Esophagus muscularis mucosa (tissue), 4 donors: ENCODE measurements around the gene LAG3. TPM values are rescaled to one million over a fixed set of nuclear protein-coding genes. Genes with fewer than 3 reads are reported as not detected.

Experiments used
- DNase-seq: peaks from one replicate; pipeline ENCODE4 v3.0.0-alpha.2; 2017; ENCODE audit errors: extremely low spot score
- H3K27ac ChIP-seq, 4 donors: fragments of 200-600 bp; sonication (generic); replicated peaks in 1 of 4; 1 replicate in 3 of 4; 2 replicates in 1 of 4; pipeline ENCODE4 v1.5.1; 2016 to 2019; ENCODE audit warnings: mild to moderate bottlenecking in 1 of 4
- H3K27me3 ChIP-seq, 4 donors: fragments of 200-600 bp; sonication (generic); one replicate each; pipeline versions ENCODE4 v1.5.1 to v1.6.0; 2016 to 2019
- H3K36me3 ChIP-seq, 4 donors: fragments of 200-600 bp; sonication (generic); one replicate each; pipeline ENCODE4 v1.5.1; 2016 to 2019
- H3K4me1 ChIP-seq, 4 donors: fragments of 200-600 bp; sonication (generic); one replicate each; pipeline ENCODE4 v1.5.1; 2016 to 2019
- H3K4me3 ChIP-seq, 4 donors: fragments of 200-600 bp; sonication (generic); 1 replicate in 2 of 4; 2 replicates in 2 of 4; pipeline ENCODE4 v1.5.1; 2016 to 2019; ENCODE audit warnings: mild to moderate bottlenecking in 4 of 4, moderate library complexity in 1 of 4
- H3K9me3 ChIP-seq, 4 donors: fragments of 200-600 bp; sonication (generic); 1 replicate in 3 of 4; 2 replicates in 1 of 4; pipeline ENCODE4 v1.5.1; 2016 to 2019
- CTCF ChIP-seq, 3 experiments: fragments of 200-600 bp in 2 of 3; fragments of 450-650 bp in 1 of 3; sonication (generic) in 2 of 3; IDR thresholded peaks; one replicate each; pipeline ENCODE4 v1.5.1; 2017 to 2019; ENCODE audit warnings: antibody characterized with exemption in 3 of 3, mild to moderate bottlenecking in 2 of 3, moderate library complexity in 1 of 3
- EP300 ChIP-seq: sonication (generic); formaldehyde crosslinking; IDR thresholded peaks from one replicate; pipeline ENCODE4 v1.6.1; 2017; ENCODE audit warnings: antibody characterized with exemption
- POLR2A ChIP-seq: fragments of 450-650 bp; IDR thresholded peaks from one replicate; pipeline ENCODE4 v1.6.1; 2017; ENCODE audit warnings: antibody characterized with exemption, moderate library complexity, mild to moderate bottlenecking, low read depth
- POLR2AphosphoS5 ChIP-seq, 2 donors: sonication (generic); formaldehyde crosslinking; IDR thresholded peaks; one replicate each; pipeline ENCODE4 v1.6.1; 2017; ENCODE audit warnings: antibody characterized with exemption in 2 of 2
- WGBS: methylation state at CpG from one replicate; pipeline ENCODE4 v1.1.5; 2018; 5-methylcytosine and 5-hydroxymethylcytosine counted together
- intact Hi-C: fragments of 100-400 bp; cut with DNase I; formaldehyde crosslinking; loops from one replicate; pipeline ENCODE4 v1.15.1; 2023
- total RNA-seq, 4 donors: library from RNA; depleted of rRNA; stranded (reverse); fragments of >200 nt; gene quantifications; one replicate each; pipeline versions ENCODE4 v1.1.0 to v1.2.1, GENCODE V29; 2016

LAG3 gene
- total RNA-seq, 4 donors from 2014 or later: 1.7 to 4.0 (median 2.9) TPM

- peaks cover 0 to 38% (median 5%) of the 10 kb centered on the region in 4 donors for H3K27me3 ChIP-seq
- H3K9me3 ChIP-seq: no peaks in the 10 kb centered on the region
- intact Hi-C loops: no loop called here
- peak within 1 kb of the TSS; percentile 55 to 77 (median 69) for H3K27ac ChIP-seq
- H3K36me3 ChIP-seq: no peaks in the 10 kb centered on the region
- peaks cover 13 to 47% (median 41%) of the 10 kb centered on the region in 4 donors for H3K4me1 ChIP-seq
- DNase-seq: no peak
- peak within 1 kb of the TSS; percentile 54 to 71 (median 58) for H3K4me3 ChIP-seq
- 3% methylated on average over 24 of the region's 28 CpGs for WGBS
- TF ChIP-seq POLR2A: no peak
- no peak for TF ChIP-seq POLR2AphosphoS5 (IDR thresholded peaks at IDR 0.05)
- TF ChIP-seq EP300: no peak
- TF ChIP-seq CTCF (IDR thresholded peaks at IDR 0.05): no peak
Observed at GRCh38 chr12:6821591-6822425, 49.5 kb downstream of the LAG3 start, which contains the start of gene GPR162. Gene GPR162 (plus strand): TSS chr12:6821821. CDS start chr12:6823899, 2,078 bp downstream.

- no peaks in the 10 kb centered on the region for H3K36me3 ChIP-seq
- peak overlapping the region; percentile 54 to 71 (median 58) for H3K4me3 ChIP-seq
- WGBS: 67% methylated on average over 7 of the region's 7 CpGs
- intact Hi-C loops: no loop called here
- peaks cover 20 to 55% (median 49%) of the 10 kb centered on the region in 4 donors for H3K4me1 ChIP-seq
- no peaks in the 10 kb centered on the region for H3K9me3 ChIP-seq
- H3K27ac ChIP-seq: no peak overlapping the region
- TF ChIP-seq POLR2A (no peak), EP300 (no peak), POLR2AphosphoS5 (IDR thresholded peaks at IDR 0.05) (no peak), CTCF (IDR thresholded peaks at IDR 0.05) (no peak)
- H3K27me3 ChIP-seq: peaks cover 0 to 38% (median 5%) of the 10 kb centered on the region in 4 donors
- DNase-seq: no peak
Observed at GRCh38 chr12:6822426-6823135, 50.3 kb downstream of the LAG3 start.

- WGBS: 65% methylated on average over 7 of the region's 12 CpGs
- Histone ChIP-seq H3K27ac (no peak overlapping the region), H3K4me3 (no peak overlapping the region), H3K27me3 (peaks cover 0 to 38% (median 5%) of the 10 kb centered on the region in 4 donors), H3K9me3 (no peaks in the 10 kb centered on the region), H3K36me3 (no peaks in the 10 kb centered on the region), H3K4me1 (peaks cover 25 to 62% (median 56%) of the 10 kb centered on the region in 4 donors)
- no peak for DNase-seq
- intact Hi-C loops: no loop called here
- no peak for TF ChIP-seq EP300
- TF ChIP-seq CTCF (IDR thresholded peaks at IDR 0.05): no peak
- no peak for TF ChIP-seq POLR2A
- TF ChIP-seq POLR2AphosphoS5 (IDR thresholded peaks at IDR 0.05): no peak
Observed at GRCh38 chr12:6823182-6824084, 51.1 kb downstream of the LAG3 start.

GRCh38 chr12:6824085-6824775 is 51.9 kb downstream of the LAG3 start:
- H3K9me3 ChIP-seq: no peaks in the 10 kb centered on the region
- no peaks in the 10 kb centered on the region for H3K36me3 ChIP-seq
- H3K4me3 ChIP-seq: no peak overlapping the region
- no peak overlapping the region for H3K27ac ChIP-seq
- intact Hi-C loops: no loop called here
- peaks cover 25 to 68% (median 61%) of the 10 kb centered on the region in 4 donors for H3K4me1 ChIP-seq
- 94% methylated on average over 36 of the region's 37 CpGs for WGBS
- DNase-seq: no peak
- TF ChIP-seq POLR2A: no peak
- no peak for TF ChIP-seq CTCF (IDR thresholded peaks at IDR 0.05)
- no peak for TF ChIP-seq POLR2AphosphoS5 (IDR thresholded peaks at IDR 0.05)
- peaks cover 0 to 38% (median 5%) of the 10 kb centered on the region in 4 donors for H3K27me3 ChIP-seq
